ENCODE results near the gene TMEM183A.

The TMEM183A gene

GRCh38 chr1:203045336-203045735, 38.2 kb downstream of the TMEM183A start:
- DNase-seq (ENCODE audit: extremely low read depth, low read depth) = no peak
- TF ChIP-seq CTCF (IDR thresholded peaks at IDR 0.05; ENCODE audit: low read depth, low read length) = no peak

GRCh38 chr1:203045821-203046594, 38.8 kb downstream of the TMEM183A start:
- no peak for TF ChIP-seq CTCF (IDR thresholded peaks at IDR 0.05; ENCODE audit: low read depth, low read length)
- no peak for DNase-seq (ENCODE audit: extremely low read depth, low read depth)

DNA sequence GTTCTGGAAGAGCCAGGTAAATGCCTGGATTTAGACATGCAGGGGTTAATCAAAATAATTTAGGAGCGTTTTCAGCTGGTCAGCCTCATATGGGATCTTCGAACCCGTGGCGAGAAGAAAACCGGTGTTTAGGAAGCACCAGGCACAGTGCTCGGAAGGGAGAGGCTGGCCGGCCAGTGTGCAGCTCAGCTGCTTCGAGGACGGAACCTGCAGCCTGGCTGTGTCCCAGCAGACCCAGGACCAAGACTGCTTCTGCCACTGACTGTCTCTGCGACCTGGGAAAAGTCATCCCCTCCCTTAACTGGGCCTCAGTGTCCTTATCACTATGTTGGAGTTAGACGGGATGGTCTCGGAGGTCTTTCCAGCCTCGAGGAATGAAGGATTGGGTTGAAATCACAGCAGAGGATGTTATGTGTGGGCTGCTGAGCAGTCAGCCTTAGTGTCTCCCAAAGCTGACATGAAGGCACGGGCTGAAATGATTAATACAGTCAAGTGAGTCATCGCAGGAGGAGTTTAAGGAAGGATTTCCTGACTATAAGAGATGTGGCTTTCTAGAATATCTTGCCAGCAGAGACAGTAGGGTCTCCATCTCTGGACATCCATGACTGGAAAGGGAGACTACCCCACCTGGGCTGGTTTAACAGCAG, 39.9 kb downstream of the TMEM183A start:
- DNase-seq (ENCODE audit: extremely low read depth, low read depth) = peak; percentile 29
- no peak for TF ChIP-seq CTCF (IDR thresholded peaks at IDR 0.05; ENCODE audit: low read depth, low read length)

DNA sequence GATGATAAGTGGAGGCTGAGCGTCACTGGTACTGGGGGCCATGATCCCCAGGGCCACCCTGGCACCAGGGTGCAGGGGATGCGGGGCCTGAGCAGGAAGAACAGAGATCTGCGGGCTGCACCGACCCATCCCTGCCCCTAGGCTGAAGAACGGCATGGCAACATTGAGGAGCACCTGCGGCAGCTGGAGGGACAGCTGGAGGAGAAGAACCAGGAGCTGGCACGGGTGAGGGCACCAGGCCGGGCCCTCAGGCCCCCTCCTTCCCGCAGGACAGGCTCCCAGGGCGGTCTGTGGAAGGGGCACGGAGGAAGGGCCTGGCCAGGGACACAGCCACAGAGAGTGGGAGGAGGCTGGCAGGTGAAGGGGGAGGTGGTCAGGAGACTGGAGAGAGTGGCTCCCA, 40.9 kb downstream of the TMEM183A start:
- TF ChIP-seq CTCF (IDR thresholded peaks at IDR 0.05; ENCODE audit: low read depth, low read length) = no peak
- no peak for DNase-seq (ENCODE audit: extremely low read depth, low read depth)

DNA sequence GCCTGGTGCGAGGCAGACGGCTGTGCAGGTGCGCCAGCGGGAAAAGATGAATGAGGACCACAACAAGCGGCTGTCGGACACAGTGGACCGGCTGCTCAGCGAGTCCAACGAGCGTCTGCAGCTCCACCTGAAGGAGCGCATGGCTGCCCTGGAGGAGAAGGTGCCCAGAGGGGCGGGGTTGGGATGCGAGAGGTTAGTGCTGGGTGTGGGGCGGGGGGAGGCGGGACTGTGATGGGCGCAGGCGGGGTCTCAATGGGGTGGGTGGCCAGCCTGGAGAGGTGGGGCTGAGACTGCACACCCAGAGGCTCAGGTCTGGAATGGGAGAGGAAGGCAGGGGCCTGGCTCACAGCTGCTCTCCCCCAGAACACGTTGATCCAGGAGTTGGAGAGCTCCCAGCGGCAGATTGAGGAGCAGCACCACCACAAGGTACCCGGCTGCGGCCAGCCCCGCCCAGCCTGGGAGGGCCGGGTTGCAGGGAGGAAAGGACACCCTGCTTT, 41.4 kb downstream of the TMEM183A start:
- no peak for DNase-seq (ENCODE audit: extremely low read depth, low read depth)
- no peak for TF ChIP-seq CTCF (IDR thresholded peaks at IDR 0.05; ENCODE audit: low read depth, low read length)

- no peak for TF ChIP-seq CTCF (IDR thresholded peaks at IDR 0.05; ENCODE audit: low read depth, low read length)
- DNase-seq (ENCODE audit: extremely low read depth, low read depth) = no peak
Measured at GRCh38 chr1:203049077-203049476, 41.9 kb downstream of the TMEM183A start.

- no peak for DNase-seq (ENCODE audit: extremely low read depth, low read depth)
- TF ChIP-seq CTCF (IDR thresholded peaks at IDR 0.05; ENCODE audit: low read depth, low read length) = no peak
Measured at GRCh38 chr1:203049576-203050180, 42.5 kb downstream of the TMEM183A start.

Measured in AG09319 (cell line).